HuH-7.5 (cell line): ENCODE data around the gene OR51T1.
"Not testable (repeated sequence)": the region's sequence is repeated elsewhere in the genome, so short reads cannot be mapped to it uniquely, and the experiment has no call there.

Experiments used
- DNase-seq: peaks from one replicate; pipeline ENCODE4 v3.0.0; 2011; ENCODE audit warnings: low spot score

Gene OR51T1, protein sequence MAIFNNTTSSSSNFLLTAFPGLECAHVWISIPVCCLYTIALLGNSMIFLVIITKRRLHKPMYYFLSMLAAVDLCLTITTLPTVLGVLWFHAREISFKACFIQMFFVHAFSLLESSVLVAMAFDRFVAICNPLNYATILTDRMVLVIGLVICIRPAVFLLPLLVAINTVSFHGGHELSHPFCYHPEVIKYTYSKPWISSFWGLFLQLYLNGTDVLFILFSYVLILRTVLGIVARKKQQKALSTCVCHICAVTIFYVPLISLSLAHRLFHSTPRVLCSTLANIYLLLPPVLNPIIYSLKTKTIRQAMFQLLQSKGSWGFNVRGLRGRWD

DNA sequence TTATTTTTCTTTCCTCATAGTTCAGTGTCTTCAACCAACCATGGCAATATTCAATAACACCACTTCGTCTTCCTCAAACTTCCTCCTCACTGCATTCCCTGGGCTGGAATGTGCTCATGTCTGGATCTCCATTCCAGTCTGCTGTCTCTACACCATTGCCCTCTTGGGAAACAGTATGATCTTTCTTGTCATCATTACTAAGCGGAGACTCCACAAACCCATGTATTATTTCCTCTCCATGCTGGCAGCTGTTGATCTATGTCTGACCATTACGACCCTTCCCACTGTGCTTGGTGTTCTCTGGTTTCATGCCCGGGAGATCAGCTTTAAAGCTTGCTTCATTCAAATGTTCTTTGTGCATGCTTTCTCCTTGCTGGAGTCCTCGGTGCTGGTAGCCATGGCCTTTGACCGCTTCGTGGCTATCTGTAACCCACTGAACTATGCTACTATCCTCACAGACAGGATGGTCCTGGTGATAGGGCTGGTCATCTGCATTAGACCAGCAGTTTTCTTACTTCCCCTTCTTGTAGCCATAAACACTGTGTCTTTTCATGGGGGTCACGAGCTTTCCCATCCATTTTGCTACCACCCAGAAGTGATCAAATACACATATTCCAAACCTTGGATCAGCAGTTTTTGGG is at the start of gene OR51T1:
OR51T1 (plus strand) TSS at position 41 of the 641 bp plus-strand sequence; CDS start at position 41, 0 bp downstream.
- no peak for DNase-seq

DNA sequence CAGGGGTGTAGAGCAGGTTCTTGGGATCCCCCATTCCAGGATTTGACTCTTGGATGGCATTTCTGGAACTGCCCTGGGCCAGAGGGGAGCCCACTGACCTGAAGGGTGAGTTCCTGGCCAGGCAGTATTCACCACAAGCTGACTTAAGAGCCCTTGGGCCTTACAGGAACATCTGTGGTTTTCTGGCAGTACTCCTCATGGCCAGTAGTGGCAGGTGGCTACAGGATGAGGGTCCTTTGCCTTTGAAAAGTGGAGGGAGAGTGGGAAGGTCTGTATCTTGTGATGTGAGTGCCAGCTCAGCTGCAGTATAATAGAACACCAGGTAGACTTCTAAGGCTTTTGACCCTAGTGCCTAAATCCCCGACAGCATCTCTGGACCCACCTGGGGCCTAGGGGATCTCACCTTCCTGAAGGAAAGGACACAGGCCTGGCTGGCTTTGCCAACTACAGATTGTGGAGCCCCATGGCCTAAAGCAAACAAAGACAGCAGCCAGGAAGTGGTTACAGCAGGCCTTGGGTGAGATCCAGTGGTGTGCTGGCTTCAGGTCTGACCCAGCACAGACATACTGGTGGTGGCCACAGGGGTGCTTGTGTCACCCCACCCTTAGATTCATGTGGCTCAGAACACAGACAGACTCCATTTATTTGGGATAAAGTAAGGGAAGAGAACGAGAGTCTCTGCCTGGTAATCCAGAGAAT is 41.7 kb upstream of the OR51T1 start:
- no peak for DNase-seq

DNA sequence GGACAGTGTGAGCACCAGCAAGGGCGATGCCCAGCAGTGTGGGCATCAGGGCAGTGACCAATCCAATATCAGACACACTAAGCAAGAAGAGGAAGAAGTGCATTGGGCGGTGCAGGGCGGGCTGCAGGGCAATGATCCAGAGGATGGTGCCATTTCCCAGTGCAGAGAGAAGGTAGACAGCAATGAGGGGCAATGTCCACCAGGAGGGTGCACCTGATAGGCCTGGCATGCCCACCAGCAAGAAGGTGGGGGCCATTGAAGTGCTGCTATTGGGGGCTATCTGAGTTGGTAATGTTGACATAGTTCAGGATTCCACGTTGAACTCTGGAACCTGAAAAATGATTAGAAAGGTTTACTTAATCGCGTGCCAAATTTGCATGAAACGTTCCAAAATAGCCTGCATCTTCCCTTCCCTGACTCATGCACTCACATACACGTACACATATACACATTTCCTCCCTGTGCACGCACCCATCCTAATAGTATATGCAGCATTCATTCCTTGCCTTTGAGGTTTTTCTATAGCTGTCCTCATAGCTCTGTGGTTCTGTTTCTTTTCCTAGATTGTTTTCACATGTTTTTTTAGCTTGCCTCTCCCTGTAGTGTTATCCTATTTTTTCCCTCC is 32.7 kb upstream of the OR51T1 start, which contains the start of gene OR51S1:
OR51S1 (minus strand) TSS at position 301 of the 625 bp plus-strand sequence; CDS start at position 301, 0 bp downstream.
- DNase-seq: no peak

DNA sequence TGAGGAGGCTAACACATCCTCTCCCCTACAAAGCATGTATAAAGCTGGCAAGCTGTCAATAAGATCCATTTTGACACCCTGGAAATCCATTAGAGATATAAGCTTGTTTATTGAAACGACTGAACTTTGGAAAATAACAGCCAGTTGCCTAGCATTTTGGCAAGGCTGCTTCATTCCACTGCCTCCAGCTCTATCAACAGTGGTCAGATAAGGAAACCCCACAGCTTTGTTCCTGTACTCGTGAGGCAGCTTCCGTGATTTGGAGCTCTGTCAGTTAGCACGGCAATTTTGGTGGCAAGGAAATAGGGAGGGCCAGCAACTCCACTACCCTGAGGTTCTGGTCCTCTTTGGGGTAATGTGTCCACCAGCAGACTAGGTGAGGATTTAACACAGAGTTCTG is 30.7 kb upstream of the OR51T1 start:
- DNase-seq: no peak

DNA sequence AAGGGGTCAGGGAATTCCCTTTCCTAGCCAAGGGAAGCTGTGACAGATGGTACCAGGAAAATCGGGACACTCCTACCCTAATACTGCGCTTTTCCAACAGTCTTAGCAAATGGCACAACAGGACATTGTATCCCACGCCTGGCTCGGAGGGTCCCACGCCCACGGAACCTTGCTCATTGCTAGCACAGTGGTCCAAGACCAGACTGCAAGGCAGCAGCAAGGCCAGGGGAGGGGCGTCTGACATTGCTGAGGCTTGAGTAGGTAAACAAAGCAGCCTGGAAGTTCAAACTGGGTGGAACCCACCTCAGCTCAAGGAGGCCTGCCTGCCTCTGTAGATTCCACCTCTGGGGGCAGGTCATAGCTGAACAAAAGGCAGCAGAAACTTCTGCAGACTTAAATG is 27.4 kb upstream of the OR51T1 start:
- DNase-seq: not testable (repeated sequence)

DNA sequence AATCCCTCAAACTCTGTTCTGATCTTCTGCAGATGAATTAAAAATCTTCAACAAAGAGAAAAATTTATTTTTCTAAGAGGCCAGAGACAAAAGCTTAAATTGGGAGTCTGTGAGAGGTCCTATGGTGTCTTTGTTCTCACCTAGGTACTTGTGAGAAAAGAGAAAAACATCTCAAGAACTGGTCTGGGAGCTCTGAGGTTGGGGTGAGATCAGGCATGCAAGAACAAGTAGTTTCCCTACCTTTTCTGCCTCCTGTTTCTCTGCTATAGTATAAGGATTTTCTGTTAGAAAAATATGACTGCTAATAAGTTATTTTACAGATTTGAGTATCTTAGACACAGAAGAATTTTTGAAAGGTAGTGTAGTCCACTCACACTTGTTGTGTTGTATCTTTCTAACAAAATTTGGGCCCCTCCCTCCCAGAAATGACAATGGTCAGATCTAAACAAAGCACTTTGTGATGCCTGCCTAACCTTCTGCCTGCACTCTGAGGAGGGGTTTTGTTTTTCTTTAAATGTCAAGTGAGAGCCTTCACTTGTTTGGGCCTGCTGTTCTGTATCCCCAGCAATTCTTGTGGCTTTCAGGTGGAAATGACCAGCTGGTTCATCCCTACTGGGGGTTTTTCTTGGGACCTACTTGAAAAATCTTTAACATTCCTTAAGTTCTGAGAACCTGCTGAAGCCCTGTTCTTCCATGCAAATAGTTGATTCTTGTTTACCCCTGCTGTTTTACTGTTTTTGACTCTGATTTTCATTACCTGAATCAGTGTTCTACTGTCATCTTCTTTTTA is 19.1 kb upstream of the OR51T1 start:
- no peak for DNase-seq

DNA sequence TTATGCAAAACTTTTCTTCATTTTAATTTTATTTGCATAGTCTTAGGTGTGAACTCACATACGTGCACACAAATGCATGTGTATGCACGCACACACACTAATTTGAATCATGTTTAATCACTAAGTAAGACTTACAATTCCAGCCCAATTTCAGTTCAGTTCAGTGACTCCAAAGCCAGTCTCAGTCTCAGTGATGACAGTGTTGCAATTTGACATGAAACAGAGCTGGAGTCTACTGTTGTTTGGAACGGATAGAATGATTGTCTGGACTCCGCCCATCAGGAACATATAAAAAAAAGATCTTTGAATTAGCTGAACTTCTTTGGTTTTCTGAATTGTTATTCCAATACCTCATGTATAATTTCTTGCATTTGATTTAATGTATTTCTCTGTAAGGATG is 17.8 kb upstream of the OR51T1 start:
- DNase-seq: no peak

DNA sequence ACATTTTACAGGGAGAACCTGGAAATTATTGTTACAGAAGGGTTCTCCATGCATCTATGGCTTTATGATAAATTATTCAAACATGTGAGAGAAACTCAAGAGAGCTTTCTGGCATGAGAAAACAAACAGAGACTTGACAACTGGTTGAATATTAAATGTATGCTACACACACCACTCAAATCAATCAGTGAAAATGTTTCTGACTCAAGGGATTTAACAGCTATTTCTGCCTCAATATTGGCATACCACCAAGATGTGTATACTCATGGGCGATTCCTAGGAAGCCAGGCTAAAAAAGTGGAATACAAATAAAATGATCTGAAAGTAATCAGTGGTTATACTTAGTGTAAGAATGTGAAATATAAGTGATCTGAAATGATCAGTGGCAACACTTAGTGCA is 15.8 kb upstream of the OR51T1 start:
- DNase-seq: no peak

DNA sequence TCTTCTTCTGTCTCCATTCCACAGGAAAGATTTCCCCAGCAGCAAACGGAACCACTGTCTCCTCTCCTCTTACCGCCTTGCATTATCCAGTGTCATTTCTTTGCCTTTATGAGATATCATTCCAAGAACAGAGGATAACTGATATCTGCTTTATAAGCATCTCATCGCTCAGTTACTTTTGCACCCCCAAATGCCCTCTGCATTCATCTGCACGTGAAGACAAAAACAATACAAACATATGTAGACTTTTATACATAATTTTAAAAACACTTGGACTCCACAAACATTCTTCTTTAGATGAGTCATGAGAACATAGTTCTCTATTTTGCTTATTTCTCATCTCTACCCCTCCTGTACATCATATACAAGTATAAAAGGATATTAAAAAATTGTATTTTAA is 512 bp upstream of the OR51T1 start:
- DNase-seq: no peak

DNA sequence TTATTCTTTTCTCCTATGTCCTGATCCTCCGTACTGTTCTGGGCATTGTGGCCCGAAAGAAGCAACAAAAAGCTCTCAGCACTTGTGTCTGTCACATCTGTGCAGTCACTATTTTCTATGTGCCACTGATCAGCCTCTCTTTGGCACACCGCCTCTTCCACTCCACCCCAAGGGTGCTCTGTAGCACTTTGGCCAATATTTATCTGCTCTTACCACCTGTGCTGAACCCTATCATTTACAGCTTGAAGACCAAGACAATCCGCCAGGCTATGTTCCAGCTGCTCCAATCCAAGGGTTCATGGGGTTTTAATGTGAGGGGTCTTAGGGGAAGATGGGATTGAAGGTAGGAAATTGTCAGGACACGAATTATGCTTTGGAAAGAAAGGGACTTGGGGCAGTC is 843 bp downstream of the OR51T1 start:
- DNase-seq: no peak

DNA sequence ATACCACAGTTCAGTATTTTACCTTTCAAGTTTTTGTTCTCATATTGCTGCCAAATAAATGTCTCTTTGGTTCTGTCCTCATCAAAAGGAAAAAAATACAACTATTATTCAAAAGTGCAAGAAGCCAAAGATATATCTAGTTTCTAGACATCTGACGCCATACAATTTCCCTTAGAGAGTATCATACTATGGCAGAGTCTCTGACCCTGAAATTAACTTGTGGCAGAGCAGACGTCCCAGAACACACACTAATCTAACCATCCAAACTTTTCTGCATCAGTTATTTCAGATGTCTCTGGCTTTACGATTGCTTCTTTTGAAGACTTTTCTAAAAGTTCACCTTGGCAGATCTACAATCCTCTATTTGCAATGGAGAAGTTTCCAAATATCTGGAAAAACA is 2.7 kb downstream of the OR51T1 start:
- no peak for DNase-seq

DNA sequence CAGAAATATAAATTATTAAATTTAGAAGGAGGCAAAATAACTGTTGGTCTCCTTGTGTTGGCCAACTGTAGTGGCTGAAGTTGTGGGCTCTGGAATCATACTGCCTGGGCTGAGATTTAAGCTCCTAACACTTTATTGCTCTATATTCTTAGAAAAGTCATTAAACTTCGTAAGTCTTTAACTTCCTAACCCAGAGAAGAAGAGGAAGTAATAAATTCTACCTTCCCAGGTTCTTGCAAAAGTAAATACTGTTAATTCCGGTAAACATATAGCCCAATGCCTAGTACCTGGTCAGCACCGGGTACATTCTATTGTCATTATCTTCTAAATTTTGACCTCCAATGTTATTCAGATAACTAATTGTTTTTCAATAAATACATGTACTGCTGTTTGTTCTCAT is 4.5 kb downstream of the OR51T1 start:
- DNase-seq: no peak

DNA sequence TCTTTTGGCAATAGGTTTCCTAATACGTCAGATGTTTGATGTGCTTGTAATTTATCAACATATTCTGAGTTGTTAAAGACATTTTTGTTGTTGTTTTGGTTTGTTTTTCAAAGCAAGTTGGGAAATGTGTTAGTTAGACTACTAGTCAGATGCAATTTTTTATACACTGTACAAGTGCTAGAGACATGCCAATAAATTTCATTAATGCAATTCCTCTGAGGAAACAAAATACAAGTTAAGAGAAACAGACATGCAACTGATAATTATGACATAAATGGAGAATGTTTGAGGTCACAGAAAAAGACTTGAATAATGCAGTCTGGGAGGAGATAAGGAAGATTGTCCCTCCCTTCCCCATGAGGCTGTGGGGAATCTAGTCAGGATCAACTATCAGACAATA is 5.9 kb downstream of the OR51T1 start:
- DNase-seq: no peak

DNA sequence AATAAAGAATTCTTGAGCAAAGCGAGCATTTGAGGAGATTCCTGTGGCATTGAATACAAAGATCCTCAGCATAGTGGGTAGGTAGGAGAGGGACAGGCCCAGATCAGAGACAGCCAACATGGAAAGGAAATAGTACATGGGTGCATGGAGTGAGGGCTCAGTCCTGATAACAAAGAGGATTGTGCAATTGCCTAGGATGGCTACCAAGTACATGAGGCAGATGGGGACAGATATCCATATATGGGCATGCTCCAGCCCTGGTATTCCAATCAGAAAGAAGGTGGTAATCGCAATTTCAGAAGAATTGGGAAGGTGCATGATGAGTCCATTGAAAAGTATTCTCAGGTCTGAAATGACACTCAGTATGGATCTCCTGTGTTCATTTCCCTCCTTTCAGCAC is 8.6 kb downstream of the OR51T1 start:
- DNase-seq: no peak

DNA sequence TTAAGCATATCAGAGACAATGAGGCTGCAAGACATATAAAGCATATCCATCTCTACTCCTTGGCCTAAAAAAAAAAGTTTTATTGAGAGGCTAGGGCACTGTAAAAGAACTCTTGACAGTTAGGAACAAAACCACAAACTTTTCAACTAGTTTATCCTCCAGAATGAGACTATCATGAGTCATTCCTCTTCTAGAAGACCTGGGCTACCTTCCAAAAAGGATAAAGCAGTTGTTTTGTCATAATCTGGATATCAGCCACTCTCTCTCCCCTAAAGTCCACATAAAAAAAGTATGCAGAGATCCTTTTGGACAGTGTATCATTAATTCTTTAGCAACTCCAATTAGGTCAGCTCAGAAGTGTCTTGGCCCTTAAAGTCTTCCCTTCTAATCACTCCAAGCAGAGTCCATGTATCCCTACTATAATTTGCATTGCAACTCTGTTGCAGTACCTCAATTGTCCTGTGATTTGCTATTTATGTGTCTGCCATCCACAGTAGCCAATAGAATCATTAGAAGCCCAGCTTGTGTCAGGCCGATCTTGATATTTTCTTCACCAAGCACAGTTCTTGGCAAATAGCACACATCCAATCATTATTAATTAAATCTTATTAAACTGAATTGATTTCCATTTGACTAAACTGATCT is 10.4 kb downstream of the OR51T1 start:
- DNase-seq: no peak

DNA sequence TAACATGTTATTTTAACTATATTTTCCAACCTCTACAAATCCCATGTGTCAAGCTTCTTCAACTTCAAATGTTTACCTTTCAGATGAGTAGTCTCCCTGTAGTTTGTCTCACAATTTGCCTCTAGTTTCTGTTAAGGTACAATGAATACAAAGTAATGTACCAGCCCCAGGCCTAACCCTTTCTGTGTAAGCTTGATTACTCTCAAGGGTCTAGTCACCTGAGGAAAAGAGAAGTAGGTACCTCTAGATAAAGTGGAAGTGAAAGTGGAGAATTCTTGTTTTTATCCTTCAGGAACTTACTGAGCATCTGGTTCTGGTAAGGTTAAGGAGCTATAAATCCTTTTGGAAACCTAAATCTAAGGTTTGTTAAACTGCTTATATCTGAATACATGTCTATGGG is 21.8 kb downstream of the OR51T1 start, which contains the start of gene OR51A7:
OR51A7 (plus strand) TSS at position 300 of the 400 bp plus-strand sequence. CDS start 3,587 bp downstream, outside the sequence.
- DNase-seq: no peak

DNA sequence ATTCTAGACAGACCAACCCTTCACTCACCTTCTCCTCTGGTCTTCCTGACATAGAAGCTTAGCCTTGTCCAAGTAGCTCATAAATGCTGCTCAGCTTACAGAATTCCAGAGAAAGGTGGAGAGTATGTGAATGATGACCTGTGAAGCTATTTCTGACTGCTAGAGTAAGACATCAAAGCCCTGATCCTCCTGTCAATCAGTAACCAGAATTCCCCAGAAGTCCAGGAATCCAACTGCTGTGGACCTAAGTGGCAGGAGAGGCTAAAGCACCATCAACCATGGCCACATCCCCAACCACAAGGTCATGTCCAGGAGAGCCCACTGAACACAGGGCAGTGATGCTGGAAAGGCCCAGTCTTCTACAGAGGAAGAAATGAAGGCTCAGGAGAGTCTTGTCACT is 34.9 kb downstream of the OR51T1 start:
- no peak for DNase-seq

DNA sequence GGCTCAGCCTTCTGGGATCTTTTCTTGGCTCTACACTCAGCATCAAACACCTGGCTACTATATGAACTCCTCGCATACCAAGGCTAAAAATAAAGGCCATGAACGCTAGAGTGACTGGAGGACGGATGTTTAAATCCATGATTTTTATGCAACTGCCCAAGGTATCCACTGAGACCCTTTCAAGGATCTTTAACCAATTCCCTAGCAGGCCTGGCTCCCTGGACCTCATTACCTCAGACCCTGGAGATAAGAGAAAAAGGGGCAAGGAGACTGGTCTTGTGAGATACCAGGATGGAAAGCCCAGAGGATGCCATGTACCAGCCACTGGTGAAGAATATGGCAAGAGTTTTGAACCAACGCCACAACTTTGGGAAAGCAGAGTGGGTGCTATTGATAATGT is 37.5 kb downstream of the OR51T1 start, which contains the start of gene OR51G2:
OR51G2 (minus strand) TSS at position 101 of the 400 bp plus-strand sequence. CDS start 3,687 bp downstream, outside the sequence.
- DNase-seq: no peak

DNA sequence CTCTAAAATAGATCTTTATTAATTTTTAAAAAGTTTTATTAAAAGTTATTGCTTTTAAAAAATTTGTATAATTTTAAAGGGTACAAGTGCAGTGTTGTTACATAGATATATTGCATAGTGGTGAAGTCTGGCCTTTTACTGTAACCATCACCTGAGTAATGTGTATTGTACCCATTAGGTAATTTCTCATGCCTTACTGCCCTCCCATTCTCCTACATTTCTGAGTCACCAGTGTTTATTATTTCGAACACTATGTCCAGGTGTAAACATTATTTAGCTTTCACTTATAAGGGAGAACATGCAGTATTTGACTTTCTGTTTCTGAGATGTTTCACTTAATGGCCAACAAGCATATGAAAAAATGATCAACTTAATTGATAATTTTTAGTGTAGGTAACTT is 40.1 kb downstream of the OR51T1 start:
- no peak for DNase-seq

DNA sequence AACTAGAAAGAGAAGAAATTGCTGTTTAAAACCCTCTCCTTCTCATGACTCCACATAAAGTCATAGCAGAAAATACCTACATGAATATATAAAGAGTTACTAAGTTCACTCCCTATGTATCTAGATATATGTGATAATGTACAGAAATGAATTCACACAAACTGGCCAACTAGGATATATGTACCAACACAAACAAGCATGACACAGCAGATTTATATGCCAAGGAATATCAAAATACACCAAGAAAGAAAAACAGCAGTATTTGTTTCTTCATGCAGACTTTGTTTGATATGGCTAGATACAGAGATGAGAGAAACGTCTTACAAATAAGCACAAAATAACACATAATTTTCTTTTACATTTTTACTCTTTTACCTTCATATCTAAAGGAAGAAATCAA is 40.6 kb downstream of the OR51T1 start:
- DNase-seq: no peak

DNA sequence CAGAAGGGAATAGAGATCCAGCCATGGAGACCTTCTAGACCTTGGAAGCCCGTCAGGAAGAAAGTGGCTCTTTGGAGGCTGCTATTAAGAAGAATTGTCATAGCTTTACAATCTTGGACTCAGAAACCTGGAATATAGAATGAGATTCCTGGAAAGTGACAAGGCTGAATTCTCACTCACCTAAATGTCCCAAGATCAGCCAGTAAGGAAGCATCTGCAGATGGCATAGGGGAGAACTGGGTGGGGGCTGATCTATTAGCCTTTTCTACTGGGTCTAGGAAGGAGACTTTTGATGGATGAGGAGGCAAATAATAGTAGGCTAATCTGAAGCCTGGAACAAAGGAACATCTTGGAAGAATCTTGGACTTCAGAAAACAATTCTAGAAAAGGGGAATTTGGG is 42.5 kb downstream of the OR51T1 start, which contains the start of gene OR51G1:
OR51G1 (minus strand) TSS at position 101 of the 400 bp plus-strand sequence; CDS start at position 101, 0 bp downstream.
- DNase-seq: no peak
